ENCODE measurements around the gene NPAT. TPM values are rescaled to one million over a fixed set of nuclear protein-coding genes. Genes with fewer than 3 reads are reported as not detected.
"Not testable (repeated sequence)": the region's sequence is repeated elsewhere in the genome, so short reads cannot be mapped to it uniquely, and the experiment has no call there.

Gene NPAT
- total and polyA plus RNA-seq, 2 of the 13 experiments (the other 11 are each of a cell fraction or from before 2014, with no cell fraction given) = 4.4 to 11.2 TPM

DNA sequence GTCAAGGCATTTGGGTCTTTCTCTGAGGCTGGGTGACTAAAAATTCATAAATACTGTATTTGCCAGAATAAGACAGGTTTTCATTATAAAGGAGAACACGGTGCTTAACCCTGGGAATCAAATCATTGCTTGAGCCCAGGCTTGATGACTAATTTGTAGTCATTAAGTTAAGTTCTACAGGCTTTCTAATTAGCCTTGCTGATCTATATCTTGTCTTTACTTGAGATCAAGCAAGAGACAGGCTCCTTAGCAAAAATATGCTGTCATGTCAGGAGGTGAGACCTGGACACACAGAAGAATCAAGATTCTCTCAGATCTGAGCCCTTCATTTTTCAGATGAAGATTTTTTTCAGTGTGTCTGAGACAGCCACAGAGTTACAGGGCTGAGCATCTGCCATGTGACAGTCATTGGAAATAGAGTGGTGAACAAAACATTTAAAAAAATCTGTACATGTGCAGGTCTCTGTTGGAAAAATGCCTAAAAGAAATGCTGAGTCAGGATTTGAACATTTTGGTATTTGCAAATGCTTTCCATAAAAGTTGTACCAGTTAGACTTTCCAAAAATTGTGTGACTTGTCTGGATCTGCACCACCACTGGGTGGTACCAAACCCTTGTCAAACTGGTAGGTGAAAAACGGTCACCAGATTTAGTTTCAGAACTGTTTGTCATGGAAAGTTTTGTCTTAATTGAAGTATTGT is 86.4 kb downstream of the NPAT start (continued):
- no peak for TF ChIP-seq TCF7L2 (IDR thresholded peaks at IDR 0.05; ENCODE audit: low read depth, low read length)
- TF ChIP-seq ATF7 (IDR thresholded peaks at IDR 0.05) = no peak
- no peak for TF ChIP-seq ATF7 (CRISPR knock-in tag; IDR thresholded peaks at IDR 0.05)
- TF ChIP-seq, protein P1, sequence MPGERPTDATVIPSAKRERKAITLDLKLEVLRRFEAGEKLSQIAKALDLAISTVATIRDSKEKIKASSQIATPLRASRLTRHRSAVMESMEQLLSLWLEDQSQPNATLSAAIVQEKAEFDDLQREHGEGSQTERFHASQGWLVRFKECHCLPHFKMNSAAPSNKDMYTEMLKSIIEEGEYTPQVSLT (CRISPR knock-in tag; IDR thresholded peaks at IDR 0.05; ENCODE audit: borderline replicate concordance, low read depth) = no peak
- TF ChIP-seq, protein P2, sequence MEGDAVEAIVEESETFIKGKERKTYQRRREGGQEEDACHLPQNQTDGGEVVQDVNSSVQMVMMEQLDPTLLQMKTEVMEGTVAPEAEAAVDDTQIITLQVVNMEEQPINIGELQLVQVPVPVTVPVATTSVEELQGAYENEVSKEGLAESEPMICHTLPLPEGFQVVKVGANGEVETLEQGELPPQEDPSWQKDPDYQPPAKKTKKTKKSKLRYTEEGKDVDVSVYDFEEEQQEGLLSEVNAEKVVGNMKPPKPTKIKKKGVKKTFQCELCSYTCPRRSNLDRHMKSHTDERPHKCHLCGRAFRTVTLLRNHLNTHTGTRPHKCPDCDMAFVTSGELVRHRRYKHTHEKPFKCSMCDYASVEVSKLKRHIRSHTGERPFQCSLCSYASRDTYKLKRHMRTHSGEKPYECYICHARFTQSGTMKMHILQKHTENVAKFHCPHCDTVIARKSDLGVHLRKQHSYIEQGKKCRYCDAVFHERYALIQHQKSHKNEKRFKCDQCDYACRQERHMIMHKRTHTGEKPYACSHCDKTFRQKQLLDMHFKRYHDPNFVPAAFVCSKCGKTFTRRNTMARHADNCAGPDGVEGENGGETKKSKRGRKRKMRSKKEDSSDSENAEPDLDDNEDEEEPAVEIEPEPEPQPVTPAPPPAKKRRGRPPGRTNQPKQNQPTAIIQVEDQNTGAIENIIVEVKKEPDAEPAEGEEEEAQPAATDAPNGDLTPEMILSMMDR (CRISPR knock-in tag; IDR thresholded peaks at IDR 0.05) = 0 out of 2 replicates have a peak, but pooled peaks have one; percentile 23
- TF ChIP-seq MAFK (conservative IDR thresholded peaks at IDR 0.05 in 1 of 2, IDR thresholded peaks at IDR 0.05 in 1 of 2; ENCODE audit: low read length in 2 of 2) = peak; percentile 94 to 99
- TF ChIP-seq HDAC2 (CRISPR knock-in tag; IDR thresholded peaks at IDR 0.05) = no peak

DNA sequence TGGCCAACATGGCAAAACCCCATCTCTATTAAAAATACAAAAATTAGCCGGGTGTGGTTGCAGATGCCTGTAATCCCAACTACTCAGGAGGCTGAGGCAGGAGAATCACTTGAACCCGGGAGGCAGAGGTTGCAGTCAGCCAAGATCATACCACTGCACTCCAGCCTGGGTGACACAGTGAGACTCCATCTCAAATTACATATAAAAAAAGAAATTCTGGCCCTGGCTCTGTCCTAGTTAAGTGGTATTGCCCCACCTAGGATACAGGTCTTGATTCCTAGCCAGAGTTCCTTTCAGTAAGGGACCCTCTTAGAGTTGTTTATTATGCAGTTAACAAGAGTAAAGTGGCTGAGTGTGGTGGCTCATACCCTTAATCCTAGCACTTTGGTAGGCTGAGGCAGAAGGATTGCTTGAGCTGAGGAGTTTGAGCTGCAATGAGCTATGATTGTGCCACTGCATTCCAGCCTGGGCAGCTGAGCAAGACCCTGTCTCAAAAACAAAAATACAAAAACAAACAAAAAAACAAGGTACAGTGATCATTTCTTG is 89.4 kb downstream of the NPAT start:
- H3K4me1 ChIP-seq (ENCODE audit: insufficient read depth, low read length); H3K27me3 ChIP-seq (ENCODE audit: control insufficient read depth in 1 of 2, insufficient read depth in 2 of 2, low read length in 2 of 2); BruUV-seq (replicated peaks); FAIRE-seq; H3K79me2 ChIP-seq (ENCODE audit: insufficient read depth, low read length); H2AFZ ChIP-seq (ENCODE audit: low read length); H3K4me2 ChIP-seq (ENCODE audit: low read depth, low read length); in situ Hi-C loops (cut with HindIII; ENCODE audit: extremely low pct_ligation_motif_present, low pct_unique_long_range_greater_than_20kb); H3K27ac ChIP-seq (ENCODE audit: extremely low read length, insufficient read depth, low read length); DNase-seq (ENCODE audit: low spot score); H4K20me1 ChIP-seq (ENCODE audit: insufficient read depth, low read length); H3K9ac ChIP-seq (ENCODE audit: insufficient read depth, low read depth, low read length); intact Hi-C loops (cut with micrococcal nuclease; ENCODE audit: unreplicated experiment); H3K9me3 ChIP-seq (ENCODE audit: low read length); CTCF ChIA-PET (ENCODE audit: low intra/inter-chr PET ratio, low total read pairs); H3K4me3 ChIP-seq (replicated peaks in 1 of 3; ENCODE audit: insufficient read depth in 1 of 3, low read depth in 2 of 3, low read length in 3 of 3); POLR2A ChIA-PET; ATAC-seq: not testable (repeated sequence)
- WGBS (ENCODE audit: low lambda C conversion rate) = 95% methylated on average over 2 of the region's 2 CpGs
- H3K36me3 ChIP-seq (replicated peaks in 1 of 2; ENCODE audit: control insufficient read depth in 1 of 2, insufficient read depth in 2 of 2, low read length in 2 of 2) = peaks cover 6 to 31% of the 10 kb centered on the region in 2 experiments; a peak in 4 of 5 replicates

Measured in HepG2 (cell line).